Daoy (cell line): ENCODE data around the gene PAN3. TPM values are rescaled to one million over a fixed set of nuclear protein-coding genes. Genes with fewer than 3 reads are reported as not detected.
A peak's percentile ranks its signal among the peaks of the same experiment; 100 is the strongest.
"Not testable (repeated sequence)": the region's sequence is repeated elsewhere in the genome, so short reads cannot be mapped to it uniquely, and the experiment has no call there.

Experiments used
- DNase-seq: peaks from one replicate; pipeline ENCODE4 v3.0.0-alpha.2; 2015; ENCODE audit warnings: low read depth
- total RNA-seq: library from RNA; depleted of rRNA; stranded (reverse); fragments of >200 nt; shearing (Covaris generic); gene quantifications from 2 replicates; pipeline ENCODE4 v1.2.3, GENCODE V29; 2014

The PAN3 gene
- total RNA-seq, 1 experiment from 2014 or later: 8.2 TPM

DNA sequence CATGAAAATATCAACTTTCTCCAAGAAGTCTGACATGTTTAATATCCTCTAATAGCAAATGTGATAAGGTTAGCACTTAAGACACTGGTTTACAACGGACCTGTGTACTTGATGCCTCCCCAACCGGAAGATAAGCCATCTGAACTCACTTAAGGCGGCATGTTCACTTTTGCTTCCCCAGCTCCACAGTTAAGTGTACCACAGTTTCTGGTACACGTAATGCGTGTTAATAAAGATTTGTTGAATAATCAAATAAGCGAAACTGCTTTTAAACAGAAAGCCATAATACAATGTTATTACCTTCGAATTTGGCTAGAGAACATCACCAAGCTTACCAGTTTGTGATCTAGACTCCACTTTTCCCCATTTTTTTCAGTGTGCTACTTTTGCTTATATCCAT, 1.4 kb upstream of the PAN3 start:
- no peak for DNase-seq

DNA sequence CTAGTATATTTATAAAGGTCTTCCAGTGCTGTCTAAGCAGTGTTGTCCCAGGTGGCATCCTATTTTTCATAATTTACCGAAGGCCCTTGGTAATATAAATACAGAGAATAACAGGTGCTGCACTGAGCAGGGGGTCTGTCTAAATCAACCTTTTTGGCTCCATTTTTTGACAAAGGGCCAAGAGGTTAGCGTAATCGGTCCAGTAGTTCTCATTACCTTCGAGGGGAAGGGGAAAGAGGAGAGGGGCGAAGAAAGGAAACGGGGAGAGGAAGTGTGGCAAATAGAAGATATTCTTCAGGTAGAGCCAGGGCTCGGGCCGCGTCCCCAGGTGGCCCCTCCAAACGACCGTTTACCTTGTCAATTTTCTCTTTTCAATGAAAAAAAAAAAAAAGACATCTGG, 749 bp upstream of the PAN3 start:
- no peak for DNase-seq

DNA sequence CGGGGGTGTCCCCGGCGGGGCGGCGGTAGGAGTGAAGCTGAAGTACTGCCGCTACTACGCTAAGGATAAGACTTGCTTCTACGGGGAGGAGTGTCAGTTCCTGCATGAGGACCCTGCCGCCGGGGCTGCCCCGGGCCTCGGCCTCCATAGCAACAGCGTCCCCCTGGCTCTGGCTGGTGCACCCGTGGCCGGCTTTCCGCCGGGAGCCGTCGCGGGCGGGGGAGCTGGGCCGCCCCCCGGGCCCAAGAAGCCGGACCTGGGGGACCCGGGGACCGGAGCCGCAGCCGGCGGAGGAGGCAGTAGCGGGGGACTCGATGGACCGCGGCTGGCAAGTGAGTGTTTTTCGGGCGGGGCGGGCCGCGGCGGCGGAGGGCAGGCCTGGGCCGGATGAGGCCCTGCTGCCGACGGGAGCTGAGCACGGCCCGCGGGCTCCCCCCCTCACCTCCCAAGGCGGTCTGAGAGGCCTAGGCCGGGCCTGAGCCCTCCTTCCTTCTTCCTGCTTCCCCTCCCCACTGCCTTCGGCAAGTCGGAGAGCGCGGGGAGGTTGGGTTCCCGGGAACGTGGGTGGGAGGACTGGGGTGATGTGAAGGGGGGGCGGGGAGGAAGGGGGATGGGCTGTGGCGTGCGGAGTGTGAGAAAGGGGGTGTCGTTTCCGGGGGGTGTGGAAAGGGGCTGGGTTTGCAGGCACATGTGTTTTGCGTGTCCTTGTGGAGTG, 568 bp downstream of the PAN3 start:
- peak; percentile 84 for DNase-seq

DNA sequence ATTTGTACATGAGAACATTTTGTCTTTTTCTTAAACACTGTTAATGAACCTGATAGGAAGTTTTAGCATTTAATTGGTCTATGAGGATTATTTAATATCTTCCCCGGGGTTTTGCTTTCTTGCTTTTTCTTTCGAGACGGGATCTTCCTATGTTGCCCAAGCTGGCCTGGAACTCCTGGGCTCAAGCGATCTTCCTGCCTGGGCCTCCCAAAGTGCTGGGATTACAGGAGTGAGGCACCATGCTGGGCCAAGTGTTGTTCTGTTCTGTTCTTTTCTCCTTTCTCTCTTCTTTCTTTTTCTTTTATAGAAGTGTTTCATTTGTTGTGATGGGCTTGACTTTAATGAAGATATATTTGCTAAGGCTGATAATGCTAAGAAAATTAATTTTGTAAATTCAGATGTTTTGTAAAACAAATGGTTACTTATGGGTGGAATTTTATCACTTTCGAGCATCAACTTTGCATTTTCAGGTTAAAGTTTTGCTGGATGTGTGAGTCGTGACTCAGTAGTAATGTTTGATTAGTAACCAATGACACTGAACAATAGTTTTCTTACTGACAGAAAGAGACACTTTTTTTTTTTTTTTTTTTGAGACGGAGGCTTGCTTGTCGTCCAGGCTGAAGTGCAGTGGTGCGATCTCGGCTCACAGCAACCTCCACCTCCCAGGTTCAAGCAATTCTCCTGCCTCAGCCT, 2.2 kb downstream of the PAN3 start:
- DNase-seq: no peak

DNA sequence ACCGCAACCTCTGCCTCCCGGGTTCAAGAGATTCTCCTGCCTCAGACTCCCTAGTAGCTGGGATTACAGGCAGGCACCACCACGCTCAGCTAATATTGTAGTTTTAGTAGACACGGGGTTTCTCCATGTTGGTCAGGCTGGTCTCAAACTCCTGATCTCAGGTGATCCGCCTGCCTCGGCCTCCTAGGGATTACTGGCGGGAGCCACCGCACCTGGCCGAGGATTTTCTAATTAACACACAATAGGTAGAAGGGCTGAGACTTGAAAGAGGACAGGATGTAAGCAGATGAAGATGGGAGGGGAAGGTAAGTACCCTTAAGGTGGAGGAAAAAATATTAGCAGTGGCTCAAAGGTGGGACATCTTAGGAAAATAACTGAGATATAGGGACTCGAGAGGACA, 3.2 kb downstream of the PAN3 start:
- DNase-seq: not testable (repeated sequence)

DNA sequence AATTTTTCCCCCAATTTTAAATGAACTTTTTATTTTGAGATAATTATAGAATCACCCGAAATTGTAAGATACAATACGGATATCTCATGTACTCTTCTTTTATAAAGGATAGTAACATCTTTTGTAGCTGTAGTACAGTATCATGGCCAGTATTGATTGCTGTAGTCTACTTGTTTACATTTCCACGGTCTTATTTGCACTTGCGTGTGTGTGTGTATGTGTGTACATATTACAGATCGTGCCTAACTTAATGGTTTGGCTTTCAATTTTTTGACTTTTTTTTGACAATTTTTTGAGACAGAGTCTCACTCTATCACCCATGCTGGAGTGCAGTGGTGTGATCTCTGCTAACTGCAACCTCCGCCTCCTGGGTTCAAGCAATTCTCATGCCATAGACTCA, 6.7 kb downstream of the PAN3 start:
- DNase-seq: no peak

DNA sequence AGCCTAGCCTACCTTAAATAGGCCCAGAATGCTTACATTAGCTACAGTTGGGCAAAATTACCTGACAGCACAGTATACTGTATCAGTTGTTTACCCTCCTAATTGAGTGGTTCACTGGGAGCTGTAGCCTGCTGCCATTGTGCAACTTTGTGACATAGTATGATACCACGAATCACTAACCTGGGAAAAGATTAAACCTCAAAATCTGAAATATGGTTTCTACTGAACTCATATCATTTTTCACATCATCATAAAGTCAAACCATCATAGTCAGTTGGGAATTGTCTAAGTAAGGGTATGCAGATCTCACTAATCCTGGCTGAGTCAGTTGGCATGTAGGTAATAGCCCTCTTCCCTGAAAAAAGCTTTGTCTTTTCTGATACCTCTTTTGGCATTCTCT, 9.2 kb downstream of the PAN3 start:
- DNase-seq: no peak

DNA sequence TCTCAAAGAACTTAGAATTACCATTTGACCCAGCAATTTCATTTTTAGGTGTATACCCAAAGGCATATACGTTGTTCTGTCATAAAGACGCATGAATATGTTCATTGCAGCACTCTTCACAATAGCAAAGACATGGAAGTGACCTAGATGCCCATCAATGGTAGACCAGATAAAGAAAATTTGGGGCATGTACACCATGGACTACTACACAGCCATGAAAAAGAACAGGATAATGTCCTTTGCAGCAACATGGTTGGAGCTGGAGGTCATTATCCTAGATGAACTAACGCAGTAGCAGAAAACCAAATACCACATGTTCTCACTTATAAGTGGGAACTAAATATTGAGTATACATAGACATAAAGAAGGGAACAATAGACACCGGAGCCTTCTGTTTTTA, 20.7 kb downstream of the PAN3 start:
- DNase-seq: no peak

DNA sequence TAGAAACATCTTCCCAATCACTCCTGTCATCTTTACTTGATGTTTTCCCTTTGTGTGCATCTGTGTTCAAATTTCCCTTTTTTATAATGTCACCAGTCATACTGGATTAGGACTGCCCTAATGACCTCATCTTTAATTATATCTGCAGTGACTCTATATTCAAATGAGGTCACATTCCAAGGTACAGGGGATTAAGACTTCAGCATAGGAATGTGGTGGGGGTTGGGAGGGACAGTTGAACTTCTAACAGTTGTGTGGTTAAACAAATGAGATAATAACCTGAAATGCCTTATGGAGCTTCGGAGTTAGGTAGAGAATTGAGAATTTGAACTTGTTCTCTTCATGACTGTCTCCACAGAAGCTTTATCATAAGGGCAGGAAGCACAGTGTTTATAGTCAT, 23.0 kb downstream of the PAN3 start:
- peak; percentile 30 for DNase-seq

DNA sequence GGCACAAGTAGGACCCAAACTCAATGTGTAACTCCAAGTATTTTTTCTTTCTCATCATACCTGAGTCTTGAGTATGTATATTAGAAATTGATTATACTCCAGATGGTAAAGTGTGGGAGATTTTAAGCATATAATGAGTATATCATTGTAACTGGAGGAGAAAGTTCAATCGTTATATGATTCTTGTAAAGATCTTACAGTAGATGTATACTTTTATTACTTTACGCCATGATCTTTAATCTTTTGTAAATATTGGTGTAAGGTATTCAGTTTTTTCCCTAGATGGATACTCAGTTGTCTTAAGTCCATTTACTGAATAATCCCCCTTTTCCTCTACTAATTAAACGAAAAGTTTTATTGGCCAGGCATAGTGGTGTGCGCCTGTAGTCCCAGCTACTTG, 25.2 kb downstream of the PAN3 start:
- no peak for DNase-seq

DNA sequence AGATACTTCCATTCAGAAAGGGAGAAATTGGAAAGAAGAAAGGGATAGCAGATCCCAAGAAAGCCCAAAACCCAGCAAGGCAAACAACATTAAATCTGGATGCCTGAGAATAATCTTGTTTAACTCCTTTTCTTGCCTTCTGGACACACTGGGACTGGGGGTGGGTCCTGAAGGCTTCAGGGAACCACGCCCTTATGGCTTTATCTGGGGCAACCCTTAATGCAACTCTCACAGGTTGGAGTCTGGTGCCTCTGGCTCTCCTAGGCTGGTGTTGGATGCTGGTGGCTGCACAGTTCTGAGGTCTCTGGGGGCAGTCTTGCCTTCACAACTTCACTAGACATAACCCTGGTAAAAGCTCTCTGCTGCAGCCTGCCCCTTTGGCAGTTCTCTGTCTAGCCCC, 27.9 kb downstream of the PAN3 start:
- no peak for DNase-seq

DNA sequence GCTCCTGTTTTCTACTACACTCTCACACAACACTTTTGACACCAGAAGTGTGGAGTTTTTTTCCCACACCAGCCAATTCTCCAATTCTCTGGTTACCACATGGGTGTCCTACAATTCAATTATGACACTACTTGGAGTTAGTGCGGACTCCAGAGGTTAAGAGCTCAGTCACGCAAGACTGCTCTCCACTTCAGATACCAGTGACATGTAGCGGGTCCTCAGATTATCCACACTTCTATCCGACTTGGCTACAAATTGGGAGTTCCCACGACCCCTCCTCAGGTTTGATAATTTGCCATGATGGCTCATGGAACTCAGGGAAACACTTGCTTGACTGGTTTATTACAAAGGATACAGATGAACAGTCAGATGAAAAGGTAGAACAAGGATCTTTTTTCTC, 32.9 kb downstream of the PAN3 start:
- no peak for DNase-seq

DNA sequence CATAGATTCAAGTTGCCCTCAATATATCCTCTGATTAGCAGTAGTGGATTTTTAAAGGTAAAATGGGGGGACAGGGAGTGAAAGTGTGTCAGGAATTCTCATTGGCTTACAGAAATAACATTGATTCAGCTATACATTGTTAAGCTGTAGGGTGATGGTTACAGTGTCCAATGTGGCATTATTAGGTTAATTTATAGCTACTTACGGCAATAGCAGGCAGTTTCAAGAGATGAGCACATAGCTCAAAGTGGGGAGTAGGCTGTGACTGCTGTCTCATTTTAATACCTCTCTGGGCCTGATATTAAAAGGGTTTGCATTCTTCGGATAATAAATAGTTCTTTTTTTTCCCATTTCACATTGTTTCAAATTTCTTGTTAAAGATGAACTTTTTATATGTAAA, 34.6 kb downstream of the PAN3 start:
- no peak for DNase-seq

DNA sequence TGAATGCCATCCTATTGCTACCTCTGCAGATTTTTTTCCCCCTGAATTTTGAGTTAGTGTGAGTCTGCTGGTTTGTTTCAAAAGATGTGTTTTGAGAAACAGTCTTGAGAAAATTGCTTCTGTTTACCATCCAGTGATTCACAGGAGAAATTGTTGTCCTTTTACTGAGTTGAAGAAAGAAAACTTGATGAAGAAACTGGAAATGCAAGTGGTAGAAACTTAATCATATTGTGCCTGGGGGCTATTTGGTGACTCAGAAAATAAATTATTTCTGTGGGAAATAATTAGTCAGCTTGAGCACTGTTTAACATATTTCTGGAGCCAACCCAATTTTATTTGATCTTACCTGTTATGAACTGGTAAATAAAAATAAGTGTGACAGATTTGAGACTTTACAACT, 35.4 kb downstream of the PAN3 start:
- no peak for DNase-seq

DNA sequence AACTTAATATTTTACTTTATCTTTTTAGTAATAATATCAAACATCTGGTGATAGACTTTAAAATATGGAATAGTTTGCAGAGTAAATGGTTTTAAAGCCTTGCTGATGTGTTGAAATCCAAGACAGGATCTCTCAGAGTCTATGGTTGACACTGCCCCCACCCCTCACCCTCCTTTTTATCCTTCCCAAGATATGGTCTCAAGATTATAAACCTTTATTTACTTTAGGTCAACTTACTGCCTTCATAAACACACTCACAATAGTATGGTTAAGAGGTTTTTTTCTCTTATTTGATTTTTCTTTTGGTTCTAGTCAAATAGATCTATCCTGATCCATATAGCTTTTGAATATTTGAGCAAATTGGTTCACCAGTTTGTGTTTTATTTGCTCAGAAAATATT, 39.0 kb downstream of the PAN3 start:
- no peak for DNase-seq

DNA sequence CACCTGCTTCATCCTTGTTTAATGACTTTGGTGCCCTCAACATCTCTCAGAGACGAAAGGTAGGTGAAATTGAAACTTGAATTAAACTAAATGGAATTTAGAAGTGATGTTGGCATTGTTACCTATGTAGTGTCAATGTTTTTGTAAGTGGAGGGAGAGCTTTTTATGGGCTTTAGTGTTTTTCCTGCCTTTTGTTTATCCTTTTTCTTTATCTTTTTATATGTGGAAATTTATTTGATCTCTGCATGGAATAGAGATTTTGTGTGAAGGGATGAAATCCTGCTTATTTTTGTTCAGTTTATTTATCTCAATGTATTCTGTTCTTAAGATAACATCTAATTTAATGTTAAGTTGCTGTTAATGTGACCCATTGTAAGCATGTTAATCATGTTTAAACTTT, 39.5 kb downstream of the PAN3 start:
- no peak for DNase-seq

DNA sequence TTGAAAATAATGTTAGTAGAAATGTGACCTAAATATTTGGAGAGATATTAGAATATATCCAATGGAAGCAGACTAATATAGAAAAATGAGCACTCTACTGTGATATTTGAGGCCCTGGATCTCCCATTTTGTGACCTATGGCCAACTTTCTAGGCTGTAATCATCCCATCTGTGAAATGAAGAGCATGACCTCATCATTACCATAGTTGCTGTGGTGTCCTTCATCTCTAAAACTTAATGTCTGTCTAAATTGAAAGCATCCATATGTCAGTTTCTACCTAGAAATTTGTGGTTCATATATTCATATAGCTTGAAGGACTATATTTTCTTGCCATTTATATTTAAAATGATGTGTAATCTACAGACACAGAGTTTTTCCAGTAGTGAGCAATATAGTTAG, 41.6 kb downstream of the PAN3 start:
- peak; percentile 3 for DNase-seq

DNA sequence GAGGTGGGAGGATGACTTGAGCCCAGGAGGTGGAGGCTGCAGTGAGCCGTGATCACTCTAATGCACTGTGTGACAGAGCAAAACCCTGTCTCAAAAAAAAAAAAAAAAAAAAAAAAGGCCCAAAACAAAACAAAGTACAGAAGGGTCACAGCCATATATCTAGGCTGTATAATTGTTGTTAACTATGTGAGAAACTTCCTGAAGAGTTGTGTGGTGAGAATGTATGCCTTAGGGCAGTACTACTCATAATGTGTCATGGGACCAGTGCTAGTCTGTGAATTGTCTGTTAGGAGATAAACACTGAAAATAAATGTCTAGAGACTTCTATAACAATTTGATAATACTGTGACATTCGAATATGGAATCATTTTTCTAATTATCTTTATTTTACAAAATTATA, 43.1 kb downstream of the PAN3 start:
- peak; percentile 79 for DNase-seq

DNA sequence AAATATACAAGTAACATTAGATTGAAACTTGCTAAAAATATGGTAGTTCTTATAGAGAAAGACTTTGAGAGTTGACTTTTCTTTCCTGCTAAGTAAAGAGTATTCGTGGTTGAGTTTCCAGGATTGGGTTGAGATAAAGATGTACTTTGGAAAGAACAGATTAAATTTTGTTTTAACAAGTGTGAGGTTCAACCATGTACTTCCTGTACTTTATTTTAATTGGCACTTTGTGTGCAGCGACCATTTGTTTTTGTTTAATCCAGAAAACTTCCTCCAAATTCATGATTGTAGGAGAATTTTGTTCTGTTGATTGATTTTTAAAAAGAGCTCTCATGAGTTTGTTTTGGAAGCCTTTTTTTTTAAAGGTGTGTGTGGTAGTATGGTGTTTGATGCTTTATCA, 46.9 kb downstream of the PAN3 start:
- no peak for DNase-seq

DNA sequence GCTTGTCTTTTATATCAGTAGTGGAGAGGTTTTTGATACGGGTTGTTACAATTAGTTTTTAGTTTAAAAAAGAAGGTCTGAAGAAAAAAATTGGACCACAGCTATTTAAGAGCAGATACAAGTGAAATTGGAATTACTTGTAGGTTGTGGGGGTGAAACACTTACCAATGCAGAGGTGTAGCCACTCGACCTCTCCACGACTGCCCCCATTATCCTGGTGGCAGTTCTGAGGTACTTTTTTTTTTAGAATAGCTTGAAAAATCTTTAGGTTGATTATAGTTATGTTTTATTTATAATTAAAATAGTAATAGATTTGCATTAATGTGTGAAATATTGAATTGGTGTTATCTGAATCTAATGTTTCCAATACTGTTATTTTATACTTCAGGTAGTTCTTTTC, 60.7 kb downstream of the PAN3 start:
- DNase-seq: no peak

DNA sequence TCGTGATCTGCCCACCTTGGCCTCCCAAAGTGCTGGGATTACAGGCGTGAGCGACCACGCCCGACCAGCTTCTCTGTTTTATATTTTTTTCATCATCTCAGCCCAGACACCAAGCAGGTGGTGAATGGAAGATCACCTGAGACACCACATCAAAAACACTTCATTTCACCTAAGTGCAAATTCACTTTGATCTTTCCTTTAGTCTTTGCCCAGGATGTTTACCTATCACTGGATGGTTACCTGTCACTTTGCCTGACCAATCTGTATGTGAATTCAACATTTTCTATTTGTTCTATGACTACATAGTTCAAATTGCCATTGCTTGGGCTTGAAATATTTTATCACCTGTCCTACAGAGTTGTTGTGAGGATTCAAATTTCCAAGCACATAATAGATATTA, 65.7 kb downstream of the PAN3 start:
- no peak for DNase-seq

DNA sequence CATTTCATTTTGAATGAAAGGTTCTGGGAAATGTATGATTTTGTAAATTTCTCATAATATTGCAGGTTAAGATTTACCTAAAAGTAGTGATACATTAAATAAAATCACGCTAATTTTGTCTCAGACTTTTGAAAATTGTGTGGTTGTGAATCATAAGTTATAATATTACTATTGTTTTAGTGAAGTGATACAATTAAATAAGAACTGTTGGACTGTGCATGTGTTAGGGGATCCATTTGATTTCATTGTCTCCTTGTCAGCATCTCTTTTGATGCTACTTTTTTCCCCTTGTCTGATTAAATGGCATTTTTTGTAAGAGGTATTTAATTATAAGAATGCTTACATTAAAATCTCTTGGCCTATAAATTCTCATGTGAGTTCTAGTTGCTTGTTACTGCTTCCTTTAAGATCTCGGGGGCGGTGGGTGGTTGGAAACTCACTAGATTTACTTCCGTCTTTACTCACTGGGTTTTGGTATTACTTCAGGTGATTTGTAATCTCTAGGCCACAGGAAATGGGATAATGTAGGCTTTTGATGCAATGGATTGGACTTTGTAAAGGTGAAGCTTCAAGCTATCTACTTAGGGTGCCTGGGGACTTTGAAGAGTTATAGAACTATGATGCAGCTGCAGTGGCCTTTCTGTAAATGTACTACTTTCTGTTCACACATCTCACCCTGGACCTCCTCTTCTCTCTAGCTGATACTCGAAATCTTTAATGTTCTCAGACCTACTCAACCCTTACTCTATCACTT, 66.5 kb downstream of the PAN3 start:
- DNase-seq: no peak

DNA sequence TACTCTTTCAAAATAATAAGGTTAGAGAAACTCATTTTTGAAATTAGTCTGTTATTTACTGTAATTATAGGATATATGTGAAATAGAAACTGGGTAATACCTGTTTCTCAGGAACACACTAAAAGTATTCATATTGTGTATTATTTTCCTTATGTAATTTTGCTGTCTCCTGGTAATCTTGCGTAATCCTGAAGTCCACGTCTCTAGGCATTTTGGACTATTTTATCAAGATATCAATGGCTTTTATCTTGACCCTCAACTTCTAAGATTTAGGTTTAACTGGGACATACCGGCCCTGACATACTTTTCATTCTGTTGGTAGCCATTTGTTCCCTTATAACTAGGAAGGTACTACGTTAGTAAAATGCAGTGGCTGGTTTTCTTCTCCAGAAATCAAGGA, 80.3 kb downstream of the PAN3 start:
- no peak for DNase-seq
